Measurements from ENCODE around the gene DCTN2.

The DCTN2 gene

GRCh38 chr12:57547288-57548012, 458 bp upstream of the DCTN2 start:
- H3K4me3 ChIP-seq (ENCODE audit: low read length): peak overlapping the region; percentile 97; the same call in 1 of the 2 replicates
- H3K36me3 ChIP-seq (ENCODE audit: insufficient read depth, low read depth, low read length): peaks cover 10% of the 10 kb centered on the region; the same call in 1 of the 2 replicates
- H3K9me3 ChIP-seq (ENCODE audit: insufficient read depth, low read depth, low read length): no peaks in the 10 kb centered on the region
- peak overlapping the region; percentile 95; the same call in 1 of the 2 replicates for H3K9ac ChIP-seq (ENCODE audit: low read depth, low read length)
- peaks cover 31% of the 10 kb centered on the region for H3K27me3 ChIP-seq (ENCODE audit: insufficient read depth, low read length)
- H3K4me1 ChIP-seq (ENCODE audit: insufficient read depth, low read length): peaks cover 26% of the 10 kb centered on the region
- no peak overlapping the region for H3K27ac ChIP-seq (ENCODE audit: low read length)

- peaks cover 14% of the 10 kb centered on the region for H3K4me1 ChIP-seq (ENCODE audit: insufficient read depth, low read length)
- peak overlapping the region; percentile 86 for H3K27ac ChIP-seq (ENCODE audit: low read length)
- peaks cover 31% of the 10 kb centered on the region for H3K27me3 ChIP-seq (ENCODE audit: insufficient read depth, low read length)
- peak overlapping the region; percentile 95 for H3K9ac ChIP-seq (ENCODE audit: low read depth, low read length)
- H3K9me3 ChIP-seq (ENCODE audit: insufficient read depth, low read depth, low read length): no peaks in the 10 kb centered on the region
- H3K4me3 ChIP-seq (ENCODE audit: low read length): peak overlapping the region; percentile 97
- peaks cover 22% of the 10 kb centered on the region; the same call in 1 of the 2 replicates for H3K36me3 ChIP-seq (ENCODE audit: insufficient read depth, low read depth, low read length)
Observed at GRCh38 chr12:57545809-57546437, 1.1 kb downstream of the DCTN2 start.

DNA sequence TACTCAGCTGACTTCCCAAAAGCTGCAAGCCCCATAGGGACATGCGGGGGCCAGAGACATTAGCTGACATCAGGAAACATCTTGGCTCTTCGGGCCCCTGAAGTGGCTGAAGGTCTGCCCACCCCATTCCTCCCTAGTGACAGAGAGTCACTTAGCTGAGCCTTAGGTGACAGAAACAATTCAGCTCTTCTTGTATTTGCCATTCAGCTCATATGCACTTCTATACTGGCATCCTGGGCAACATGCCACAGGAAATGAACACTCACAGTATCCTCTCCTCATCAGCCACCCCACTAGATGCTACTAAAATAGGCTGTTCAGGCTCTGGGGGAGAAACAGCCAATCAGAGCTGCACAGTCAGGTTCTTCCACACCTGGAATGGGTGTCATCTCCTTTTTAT, 3.4 kb downstream of the DCTN2 start:
- H3K9me3 ChIP-seq (ENCODE audit: insufficient read depth, low read depth, low read length): no peaks in the 10 kb centered on the region
- no peak overlapping the region for H3K9ac ChIP-seq (ENCODE audit: low read depth, low read length)
- no peak overlapping the region for H3K27ac ChIP-seq (ENCODE audit: low read length)
- no peak overlapping the region for H3K4me3 ChIP-seq (ENCODE audit: low read length)
- H3K4me1 ChIP-seq (ENCODE audit: insufficient read depth, low read length): peaks cover 9% of the 10 kb centered on the region
- peaks cover 14% of the 10 kb centered on the region for H3K27me3 ChIP-seq (ENCODE audit: insufficient read depth, low read length)
- H3K36me3 ChIP-seq (ENCODE audit: insufficient read depth, low read depth, low read length): peaks cover 32% of the 10 kb centered on the region

- Histone ChIP-seq H3K9me3 (ENCODE audit: insufficient read depth, low read depth, low read length) (no peaks in the 10 kb centered on the region), H3K4me1 (ENCODE audit: insufficient read depth, low read length) (peaks cover 9% of the 10 kb centered on the region), H3K4me3 (ENCODE audit: low read length) (no peak overlapping the region), H3K27me3 (ENCODE audit: insufficient read depth, low read length) (no peaks in the 10 kb centered on the region), H3K36me3 (ENCODE audit: insufficient read depth, low read depth, low read length) (peaks cover 44% of the 10 kb centered on the region), H3K9ac (ENCODE audit: low read depth, low read length) (no peak overlapping the region; the same call in 1 of the 2 replicates), H3K27ac (ENCODE audit: low read length) (no peak overlapping the region)
Observed at GRCh38 chr12:57541717-57542116, 5.3 kb downstream of the DCTN2 start.

DNA sequence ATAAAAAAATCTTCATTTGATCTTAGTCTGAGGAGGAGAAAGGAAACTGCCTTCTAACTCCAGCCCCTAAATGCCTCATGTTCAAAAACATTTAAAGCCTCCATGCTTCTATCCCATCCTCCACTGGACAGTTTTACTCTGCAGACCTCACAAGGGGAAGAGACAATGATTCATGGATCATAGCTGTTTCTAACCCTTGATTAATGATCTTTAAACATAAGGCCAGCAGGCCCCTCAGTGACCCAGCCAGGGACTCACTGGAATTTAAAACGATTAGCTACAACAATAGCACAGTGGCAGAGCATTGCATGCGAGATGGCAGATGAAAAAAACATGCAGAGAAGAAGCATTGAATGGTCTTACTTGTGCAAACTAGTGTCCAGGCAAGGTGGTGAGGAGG, 6.0 kb downstream of the DCTN2 start:
- Histone ChIP-seq H3K9ac (ENCODE audit: low read depth, low read length) (no peak overlapping the region), H3K9me3 (ENCODE audit: insufficient read depth, low read depth, low read length) (no peaks in the 10 kb centered on the region), H3K27ac (ENCODE audit: low read length) (no peak overlapping the region), H3K4me1 (ENCODE audit: insufficient read depth, low read length) (peaks cover 10% of the 10 kb centered on the region), H3K27me3 (ENCODE audit: insufficient read depth, low read length) (no peaks in the 10 kb centered on the region), H3K4me3 (ENCODE audit: low read length) (no peak overlapping the region), H3K36me3 (ENCODE audit: insufficient read depth, low read depth, low read length) (peaks cover 45% of the 10 kb centered on the region)

GRCh38 chr12:57539134-57539768, 7.7 kb downstream of the DCTN2 start:
- H3K9ac ChIP-seq (ENCODE audit: low read depth, low read length): no peak overlapping the region
- H3K4me1 ChIP-seq (ENCODE audit: insufficient read depth, low read length): 0 out of 2 replicates have a peak, but pooled peaks cover 5% of the 10 kb centered on the region
- H3K4me3 ChIP-seq (ENCODE audit: low read length): no peak overlapping the region
- peaks cover 53% of the 10 kb centered on the region for H3K36me3 ChIP-seq (ENCODE audit: insufficient read depth, low read depth, low read length)
- no peaks in the 10 kb centered on the region for H3K27me3 ChIP-seq (ENCODE audit: insufficient read depth, low read length)
- no peaks in the 10 kb centered on the region for H3K9me3 ChIP-seq (ENCODE audit: insufficient read depth, low read depth, low read length)
- H3K27ac ChIP-seq (ENCODE audit: low read length): no peak overlapping the region

DNA sequence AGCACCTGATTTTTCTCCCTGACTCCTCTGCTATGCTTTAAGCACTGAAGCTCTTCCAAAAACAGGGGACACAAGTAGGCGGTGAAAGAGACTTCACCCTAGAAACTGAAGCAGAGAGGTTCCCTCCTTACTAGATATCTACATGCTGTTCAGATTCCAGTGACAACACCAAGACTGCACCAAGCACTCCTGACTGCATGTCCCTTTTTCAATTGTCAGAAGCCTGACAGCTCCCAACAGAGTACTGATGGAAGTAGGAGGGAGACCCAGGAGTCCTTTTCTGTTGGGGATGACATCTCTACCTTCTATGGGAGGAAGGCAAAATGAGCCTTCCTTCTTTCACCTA, 10.4 kb downstream of the DCTN2 start:
- Histone ChIP-seq H3K27me3 (ENCODE audit: insufficient read depth, low read length) (no peaks in the 10 kb centered on the region), H3K27ac (ENCODE audit: low read length) (no peak overlapping the region), H3K36me3 (ENCODE audit: insufficient read depth, low read depth, low read length) (peaks cover 73% of the 10 kb centered on the region), H3K4me3 (ENCODE audit: low read length) (no peak overlapping the region), H3K9me3 (ENCODE audit: insufficient read depth, low read depth, low read length) (no peaks in the 10 kb centered on the region), H3K4me1 (ENCODE audit: insufficient read depth, low read length) (0 out of 2 replicates have a peak, but pooled peaks cover 5% of the 10 kb centered on the region), H3K9ac (ENCODE audit: low read depth, low read length) (0 out of 2 replicates have a peak overlapping the region, but pooled peaks have one; percentile 18)

DNA sequence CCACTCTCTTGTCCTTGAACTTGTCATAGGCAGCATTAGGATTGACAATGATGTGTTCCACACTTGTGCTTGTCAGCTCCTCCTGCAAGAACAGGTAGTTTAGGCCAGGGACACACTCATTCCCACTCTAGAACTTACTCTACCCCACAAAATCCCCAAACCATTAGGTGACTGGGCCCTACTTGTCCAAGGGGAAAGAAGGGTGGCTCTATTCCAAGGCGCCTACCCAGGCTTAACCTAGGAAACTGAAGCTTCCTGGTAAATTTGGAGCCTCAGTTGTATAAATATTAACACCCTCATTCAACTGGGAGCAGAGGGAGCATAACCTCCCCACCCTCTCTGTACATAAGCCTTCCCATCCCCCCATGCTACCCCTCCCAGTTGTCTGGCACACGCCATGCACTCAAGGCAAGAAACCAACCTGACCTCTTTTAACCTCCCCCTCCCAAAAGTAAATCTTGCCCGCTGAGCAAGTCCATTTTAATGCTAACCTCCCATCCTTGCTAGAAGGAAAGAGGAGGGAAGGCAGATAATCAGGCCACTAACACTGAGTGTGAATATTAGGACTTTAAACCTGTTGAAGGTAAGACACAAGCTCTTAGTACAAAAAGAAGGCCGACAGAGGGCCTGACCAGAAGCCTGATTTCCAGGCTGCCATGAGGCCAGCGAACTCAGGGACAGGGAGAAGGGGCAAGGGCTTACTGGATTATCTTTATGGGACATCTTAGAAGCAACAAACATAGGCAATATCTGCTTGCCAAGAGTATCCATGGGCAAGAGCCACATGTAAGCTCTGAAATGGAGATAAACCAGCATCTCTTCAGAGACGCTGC, 11.0 kb downstream of the DCTN2 start:
- H3K36me3 ChIP-seq (ENCODE audit: insufficient read depth, low read depth, low read length): peaks cover 72% of the 10 kb centered on the region

DNA sequence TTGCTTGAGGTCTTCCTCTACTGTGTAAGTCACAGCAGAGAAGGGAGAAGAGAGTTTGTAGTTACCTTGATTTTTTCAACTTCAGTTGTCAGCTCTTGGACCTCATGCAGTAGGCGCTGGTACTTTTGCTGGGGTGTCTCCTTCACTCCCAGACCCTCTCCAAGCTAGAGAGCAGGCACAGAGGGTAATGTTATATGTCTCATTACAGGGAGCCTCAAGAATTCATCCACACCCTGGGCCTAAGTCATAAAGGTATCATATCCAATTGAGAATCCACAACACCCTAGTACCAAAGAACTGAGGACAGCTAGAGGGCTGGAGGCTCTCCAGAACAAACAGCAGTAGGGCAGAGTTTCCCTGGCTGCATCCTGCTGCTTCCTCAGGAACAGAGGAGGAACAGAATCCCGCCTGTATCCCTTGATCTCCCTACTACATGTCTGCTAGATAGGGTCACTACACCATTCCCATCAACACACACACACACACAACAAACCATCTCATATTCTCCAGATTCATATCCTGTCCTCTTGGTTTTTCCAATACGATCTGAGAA, 11.9 kb downstream of the DCTN2 start:
- Histone ChIP-seq H3K36me3 (ENCODE audit: insufficient read depth, low read depth, low read length) (peaks cover 80% of the 10 kb centered on the region), H3K27me3 (ENCODE audit: insufficient read depth, low read length) (no peaks in the 10 kb centered on the region), H3K27ac (ENCODE audit: low read length) (no peak overlapping the region)

More for the DNA sequence above, 11.0 kb downstream of the DCTN2 start:
- H3K9me3 ChIP-seq (ENCODE audit: insufficient read depth, low read depth, low read length): no peaks in the 10 kb centered on the region
- H3K27ac ChIP-seq (ENCODE audit: low read length): no peak overlapping the region
- H3K4me3 ChIP-seq (ENCODE audit: low read length): no peak overlapping the region
- H3K4me1 ChIP-seq (ENCODE audit: insufficient read depth, low read length): 0 out of 2 replicates have a peak, but pooled peaks cover 5% of the 10 kb centered on the region
- H3K9ac ChIP-seq (ENCODE audit: low read depth, low read length): 0 out of 2 replicates have a peak overlapping the region, but pooled peaks have one; percentile 18
- no peaks in the 10 kb centered on the region for H3K27me3 ChIP-seq (ENCODE audit: insufficient read depth, low read length)

GRCh38 chr12:57534250-57534649, 12.7 kb downstream of the DCTN2 start:
- Histone ChIP-seq H3K9ac (ENCODE audit: low read depth, low read length) (no peak overlapping the region), H3K27ac (ENCODE audit: low read length) (no peak overlapping the region), H3K4me1 (ENCODE audit: insufficient read depth, low read length) (0 out of 2 replicates have a peak, but pooled peaks cover 5% of the 10 kb centered on the region), H3K36me3 (ENCODE audit: insufficient read depth, low read depth, low read length) (peaks cover 84% of the 10 kb centered on the region), H3K4me3 (ENCODE audit: low read length) (no peak overlapping the region), H3K27me3 (ENCODE audit: insufficient read depth, low read length) (no peaks in the 10 kb centered on the region), H3K9me3 (ENCODE audit: insufficient read depth, low read depth, low read length) (no peaks in the 10 kb centered on the region)

More for the DNA sequence above, 11.9 kb downstream of the DCTN2 start:
- no peak overlapping the region for H3K4me3 ChIP-seq (ENCODE audit: low read length)
- H3K9ac ChIP-seq (ENCODE audit: low read depth, low read length): no peak overlapping the region
- 0 out of 2 replicates have a peak, but pooled peaks cover 5% of the 10 kb centered on the region for H3K4me1 ChIP-seq (ENCODE audit: insufficient read depth, low read length)
- no peaks in the 10 kb centered on the region for H3K9me3 ChIP-seq (ENCODE audit: insufficient read depth, low read depth, low read length)

GRCh38 chr12:57533108-57533507, 13.9 kb downstream of the DCTN2 start:
- Histone ChIP-seq H3K27ac (ENCODE audit: low read length) (no peak overlapping the region), H3K27me3 (ENCODE audit: insufficient read depth, low read length) (no peaks in the 10 kb centered on the region), H3K9me3 (ENCODE audit: insufficient read depth, low read depth, low read length) (no peaks in the 10 kb centered on the region), H3K9ac (ENCODE audit: low read depth, low read length) (no peak overlapping the region), H3K4me1 (ENCODE audit: insufficient read depth, low read length) (0 out of 2 replicates have a peak, but pooled peaks cover 5% of the 10 kb centered on the region), H3K4me3 (ENCODE audit: low read length) (no peak overlapping the region), H3K36me3 (ENCODE audit: insufficient read depth, low read depth, low read length) (peaks cover 82% of the 10 kb centered on the region)

All from iPS-20b (cell line).